ENCODE results near the gene DAB1.

The DAB1 gene

DNA sequence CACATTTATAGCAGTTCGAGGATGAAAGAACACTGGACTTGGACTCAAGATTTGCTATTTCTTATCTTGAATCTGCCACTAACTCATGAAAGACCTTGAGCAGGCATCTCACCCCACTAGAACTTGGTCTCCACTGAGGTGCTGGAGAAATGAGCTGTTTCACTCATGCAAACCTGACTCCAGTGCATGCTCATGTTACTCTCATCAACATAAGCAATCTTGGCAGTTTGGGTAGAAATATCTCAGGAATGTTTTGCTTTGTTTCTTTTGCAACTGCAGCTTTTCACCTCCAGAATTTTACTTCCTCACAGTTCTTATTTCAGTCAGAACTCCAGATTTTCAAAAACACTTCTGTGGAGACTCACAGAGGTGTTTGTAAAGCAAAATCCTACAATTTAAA is 46.2 kb upstream of the DAB1 start:
- H3K36me3 ChIP-seq (ENCODE audit: control insufficient read depth in 2 of 2, insufficient read depth in 1 of 2, low read length in 2 of 2): no peaks in the 10 kb centered on the region
- CTCF ChIA-PET: interaction anchor here (1.2 kb wide), 1 partner anchor 9 kb away, joined by 4 read pairs; no protein-coding TSS in a partner anchor
- no peak overlapping the region for H3K4me3 ChIP-seq (ENCODE audit: low read depth, low read length)
- TF ChIP-seq ZNF223 (tag by site-specific recombination; IDR thresholded peaks at IDR 0.05) (no peak), GLIS1 (tag by site-specific recombination; IDR thresholded peaks at IDR 0.05) (no peak), ZNF248 (tag by site-specific recombination; IDR thresholded peaks at IDR 0.05) (no peak), ZNF350 (tag by site-specific recombination; IDR thresholded peaks at IDR 0.05) (no peak), ZNF121 (tag by site-specific recombination; IDR thresholded peaks at IDR 0.05) (no peak)
- TF ChIP-seq, protein P1, sequence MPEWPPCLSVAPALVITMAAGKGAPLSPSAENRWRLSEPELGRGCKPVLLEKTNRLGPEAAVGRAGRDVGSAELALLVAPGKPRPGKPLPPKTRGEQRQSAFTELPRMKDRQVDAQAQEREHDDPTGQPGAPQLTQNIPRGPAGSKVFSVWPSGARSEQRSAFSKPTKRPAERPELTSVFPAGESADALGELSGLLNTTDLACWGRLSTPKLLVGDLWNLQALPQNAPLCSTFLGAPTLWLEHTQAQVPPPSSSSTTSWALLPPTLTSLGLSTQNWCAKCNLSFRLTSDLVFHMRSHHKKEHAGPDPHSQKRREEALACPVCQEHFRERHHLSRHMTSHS (tag by site-specific recombination; IDR thresholded peaks at IDR 0.05): no peak
- POLR2A ChIA-PET: interaction anchor here (0.6 kb wide), 1 partner anchor 649 kb away, joined by 3 read pairs; no protein-coding TSS in a partner anchor
- no peaks in the 10 kb centered on the region for H3K9me3 ChIP-seq (ENCODE audit: control insufficient read depth, insufficient read depth, low read depth, low read length)
- H3K27ac ChIP-seq (ENCODE audit: extremely low read depth, low read depth, low read length): no peak overlapping the region
- H3K4me1 ChIP-seq (ENCODE audit: control insufficient read depth, insufficient read depth, low read length): no peaks in the 10 kb centered on the region

GRCh38 chr1:57468641-57469523 is 45.0 kb upstream of the DAB1 start:
- ChIA-PET CTCF (interaction anchor here (1.0 to 1.2 kb wide), 2 partner anchors 10 to 32 kb away, joined by 3 to 4 read pairs; no protein-coding TSS in a partner anchor), POLR2A (no interaction called here)
- TF ChIP-seq ZNF223 (tag by site-specific recombination; IDR thresholded peaks at IDR 0.05) (no peak), ZNF600 (tag by site-specific recombination; IDR thresholded peaks at IDR 0.05) (no peak), ZNF529 (tag by site-specific recombination; IDR thresholded peaks at IDR 0.05; ENCODE audit: insufficient replicate concordance) (no peak)
- TF ChIP-seq, protein P2, sequence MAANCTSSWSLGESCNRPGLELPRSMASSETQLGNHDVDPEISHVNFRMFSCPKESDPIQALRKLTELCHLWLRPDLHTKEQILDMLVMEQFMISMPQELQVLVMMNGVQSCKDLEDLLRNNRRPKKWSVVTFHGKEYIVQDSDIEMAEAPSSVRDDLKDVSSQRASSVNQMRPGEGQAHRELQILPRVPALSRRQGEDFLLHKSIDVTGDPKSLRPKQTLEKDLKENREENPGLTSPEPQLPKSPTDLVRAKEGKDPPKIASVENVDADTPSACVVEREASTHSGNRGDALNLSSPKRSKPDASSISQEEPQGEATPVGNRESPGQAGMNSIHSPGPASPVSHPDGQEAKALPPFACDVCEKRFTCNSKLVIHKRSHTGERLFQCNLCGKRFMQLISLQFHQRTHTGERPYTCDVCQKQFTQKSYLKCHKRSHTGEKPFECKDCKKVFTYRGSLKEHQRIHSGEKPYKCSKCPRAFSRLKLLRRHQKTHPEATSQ (tag by site-specific recombination; IDR thresholded peaks at IDR 0.05): no peak
- Histone ChIP-seq H3K4me3 (ENCODE audit: low read depth, low read length) (no peak overlapping the region), H3K27ac (ENCODE audit: extremely low read depth, low read depth, low read length) (no peak overlapping the region), H3K4me1 (ENCODE audit: control insufficient read depth, insufficient read depth, low read length) (no peaks in the 10 kb centered on the region), H3K36me3 (ENCODE audit: control insufficient read depth in 2 of 2, insufficient read depth in 1 of 2, low read length in 2 of 2) (no peaks in the 10 kb centered on the region), H3K9me3 (ENCODE audit: control insufficient read depth, insufficient read depth, low read depth, low read length) (no peaks in the 10 kb centered on the region)

DNA sequence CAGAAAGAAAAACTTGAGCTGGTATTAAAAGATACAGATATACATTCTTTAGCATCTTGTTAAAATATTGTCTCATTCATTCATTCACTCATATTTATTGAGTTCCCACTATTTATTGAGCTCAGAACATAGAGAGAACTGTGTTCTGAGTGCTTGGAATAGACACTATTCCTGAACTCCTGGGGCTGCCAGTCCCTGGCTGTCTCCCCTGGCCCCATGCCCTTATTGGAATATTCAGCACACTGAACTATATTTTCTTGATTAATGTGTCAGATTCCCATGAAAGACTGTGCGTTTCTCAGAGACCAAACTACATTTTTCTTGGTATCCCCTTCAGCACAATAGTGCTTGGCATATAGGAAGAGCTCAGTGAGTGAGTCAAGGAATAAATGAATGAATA is 44.0 kb upstream of the DAB1 start:
- no peaks in the 10 kb centered on the region for H3K36me3 ChIP-seq (ENCODE audit: control insufficient read depth in 2 of 2, insufficient read depth in 1 of 2, low read length in 2 of 2)
- ChIA-PET CTCF (interaction anchor here (0.5 to 1.0 kb wide), 3 partner anchors 133 to 1301 kb away, joined by 3 read pairs; no protein-coding TSS in a partner anchor), POLR2A (no interaction called here)
- no peaks in the 10 kb centered on the region for H3K9me3 ChIP-seq (ENCODE audit: control insufficient read depth, insufficient read depth, low read depth, low read length)
- TF ChIP-seq KLF9 (tag by site-specific recombination; IDR thresholded peaks at IDR 0.05; ENCODE audit: low read depth): no peak
- TF ChIP-seq ZBTB7A (tag by site-specific recombination; IDR thresholded peaks at IDR 0.05; ENCODE audit: low read depth): no peak
- TF ChIP-seq ZNF114 (tag by site-specific recombination; IDR thresholded peaks at IDR 0.05): no peak
- no peak for TF ChIP-seq ZNF692 (tag by site-specific recombination; IDR thresholded peaks at IDR 0.05)
- TF ChIP-seq ZNF311 (tag by site-specific recombination; IDR thresholded peaks at IDR 0.05; ENCODE audit: borderline replicate concordance): no peak
- H3K27ac ChIP-seq (ENCODE audit: extremely low read depth, low read depth, low read length): no peak overlapping the region
- H3K4me3 ChIP-seq (ENCODE audit: low read depth, low read length): no peak overlapping the region
- H3K4me1 ChIP-seq (ENCODE audit: control insufficient read depth, insufficient read depth, low read length): no peaks in the 10 kb centered on the region
